ENCODE data around the gene BASP1. TPM values are rescaled to one million over a fixed set of nuclear protein-coding genes. Genes with fewer than 3 reads are reported as not detected.
"Not testable (repeated sequence)": the region's sequence is repeated elsewhere in the genome, so short reads cannot be mapped to it uniquely, and the experiment has no call there.

Gene BASP1
- polyA plus RNA-seq, 3 donors = 81.8 to 94.4 (median 91.3) TPM

GRCh38 chr5:17311811-17312210 is 94.4 kb downstream of the BASP1 start:
- not testable (repeated sequence) for DNase-seq (ENCODE audit: low read depth in 3 of 3, low spot score in 2 of 3)

- no peak for DNase-seq (ENCODE audit: low read depth in 3 of 3, low spot score in 2 of 3)
Observed at GRCh38 chr5:17312358-17312757, 94.9 kb downstream of the BASP1 start.

- DNase-seq (ENCODE audit: low read depth in 3 of 3, low spot score in 2 of 3) = no peak
Observed at GRCh38 chr5:17314907-17315471, 97.6 kb downstream of the BASP1 start.

- DNase-seq (ENCODE audit: low read depth in 3 of 3, low spot score in 2 of 3) = no peak
Observed at GRCh38 chr5:17315710-17316221, 98.3 kb downstream of the BASP1 start.

GRCh38 chr5:17316970-17317459 is 99.6 kb downstream of the BASP1 start:
- no peak for DNase-seq (ENCODE audit: low read depth in 3 of 3, low spot score in 2 of 3)

- no peak for DNase-seq (ENCODE audit: low read depth in 3 of 3, low spot score in 2 of 3)
Observed at GRCh38 chr5:17317473-17317872, 100.0 kb downstream of the BASP1 start.

GRCh38 chr5:17319095-17319494 is 101.7 kb downstream of the BASP1 start:
- not testable (repeated sequence) for DNase-seq (ENCODE audit: low read depth in 3 of 3, low spot score in 2 of 3)

GRCh38 chr5:17325770-17326599 is 108.6 kb downstream of the BASP1 start:
- no peak for DNase-seq (ENCODE audit: low read depth in 3 of 3, low spot score in 2 of 3)

Data from right renal cortex interstitium (tissue), 3 donors.